GM08714 (cell line): ENCODE data around the gene CIAO1.
A peak's percentile ranks its signal among the peaks of the same experiment; 100 is the strongest.
"Not testable (repeated sequence)": the region's sequence is repeated elsewhere in the genome, so short reads cannot be mapped to it uniquely, and the experiment has no call there.

Source experiments
- H3K4me3 ChIP-seq: fragments of 200-500 bp; sonication (Bioruptor generic); 2 replicates; pipeline ENCODE4 v1.5.1; 2014; ENCODE audit warnings: mild to moderate bottlenecking, low read length, inconsistent platforms
- ZNF274 ChIP-seq: IDR thresholded peaks from 2 replicates; pipeline ENCODE4 v1.6.1; 2012; ENCODE audit warnings: mild to moderate bottlenecking, low read depth, low read length

CIAO1 gene

DNA sequence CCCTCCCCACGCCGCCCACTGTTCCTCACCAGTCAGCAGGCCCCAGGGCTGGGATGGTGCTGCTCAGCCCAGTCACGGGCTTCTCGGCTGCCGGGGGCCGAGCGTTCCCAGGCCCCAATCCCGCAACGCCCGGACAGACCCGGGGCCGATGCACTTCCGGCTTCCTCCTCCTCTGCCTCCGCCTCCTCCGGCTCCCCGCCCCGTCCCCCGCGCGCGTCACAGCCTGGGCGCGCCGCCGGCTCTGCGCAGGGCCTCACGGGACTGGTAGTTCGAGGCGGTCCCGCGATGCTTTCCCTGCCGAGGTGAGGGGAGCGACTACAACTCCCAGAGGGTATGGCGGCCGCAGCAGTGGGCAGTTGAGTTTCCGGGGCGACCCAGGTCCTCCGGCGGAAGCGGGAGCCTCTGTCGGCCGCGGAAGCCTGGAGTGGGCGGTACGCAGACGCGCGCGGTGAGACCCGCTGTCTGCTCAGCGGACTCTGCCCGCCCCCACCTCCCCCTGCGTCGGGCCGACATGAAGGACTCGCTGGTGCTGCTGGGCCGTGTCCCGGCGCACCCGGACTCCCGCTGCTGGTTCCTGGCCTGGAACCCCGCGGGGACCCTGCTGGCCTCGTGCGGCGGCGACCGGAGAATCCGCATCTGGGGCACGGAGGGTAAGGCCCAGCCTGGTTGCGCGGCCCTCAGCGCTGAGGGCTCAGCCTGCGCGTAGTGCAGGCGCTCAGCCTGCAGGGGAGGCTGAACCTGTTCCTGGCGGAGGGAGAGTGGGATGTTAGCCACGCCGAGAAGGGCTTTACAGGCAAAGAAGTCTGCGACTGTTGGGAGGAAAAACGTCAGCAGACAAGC is at the start of gene CIAO1, which contains the start of gene TMEM127:
Gene CIAO1, plus strand, starts transcription at position 386 of the 840 bp plus-strand sequence. Its CDS starts 126 bp downstream, at position 512.
Gene TMEM127, minus strand, starts transcription at position 158 of the 840 bp plus-strand sequence. CDS start 616 bp downstream, outside the sequence.
- peak within 1 kb of the TSS; percentile 90 for H3K4me3 ChIP-seq
- no peak for TF ChIP-seq ZNF274

GRCh38 chr2:96218508-96219131 is 47.4 kb upstream of the CIAO1 start:
- no peak overlapping the region for H3K4me3 ChIP-seq
- TF ChIP-seq ZNF274: no peak

- H3K4me3 ChIP-seq: not testable (repeated sequence)
These were observed 46.1 kb upstream of the CIAO1 start for GRCh38 chr2:96219959-96220358.

DNA sequence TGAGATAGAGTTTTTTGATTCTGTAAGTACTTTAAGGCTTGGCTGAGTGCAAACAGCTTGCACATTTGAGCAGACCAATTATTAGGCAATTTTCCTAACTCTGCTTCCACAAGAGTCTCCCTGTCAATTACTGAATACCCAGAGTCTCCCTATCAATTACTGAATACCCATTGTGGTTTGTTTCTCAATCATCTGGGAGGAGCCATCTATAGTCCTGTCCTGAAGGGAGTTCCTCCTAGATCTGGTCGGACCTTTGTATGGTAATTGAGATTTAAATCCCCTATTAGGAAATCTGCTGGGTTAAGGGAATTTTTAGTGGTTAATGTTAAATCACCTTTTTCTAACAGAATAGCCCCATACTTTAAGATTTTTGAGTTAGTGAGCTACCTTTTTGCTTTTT is 44.9 kb upstream of the CIAO1 start:
- not testable (repeated sequence) for H3K4me3 ChIP-seq

DNA sequence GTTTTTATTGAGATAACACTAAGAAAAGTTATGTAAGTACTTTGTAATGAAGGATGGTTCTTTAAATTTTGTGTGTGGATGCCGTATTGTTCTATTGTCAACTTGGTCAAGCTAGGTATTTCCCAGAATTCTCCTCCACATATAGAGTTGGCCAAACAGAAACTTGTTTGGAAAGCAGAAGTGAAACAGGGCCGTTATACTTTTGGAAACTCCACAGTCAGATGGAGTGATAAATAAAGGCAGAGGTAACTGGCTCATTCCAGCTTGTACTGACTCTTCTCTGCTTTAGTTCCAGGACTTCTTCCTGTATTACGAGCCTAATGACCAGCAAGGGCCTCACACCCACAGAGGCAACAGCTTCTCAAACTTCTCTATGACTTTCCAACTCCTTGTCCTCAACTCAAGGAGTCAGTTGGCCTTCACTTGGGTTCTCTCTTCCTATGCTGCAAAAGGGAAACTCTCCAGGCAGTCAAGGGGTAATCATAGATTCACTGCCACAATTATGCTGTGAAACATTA is 41.0 kb upstream of the CIAO1 start:
- TF ChIP-seq ZNF274: no peak
- H3K4me3 ChIP-seq: peak overlapping the region; percentile 58; the same call in 1 of the 2 replicates

DNA sequence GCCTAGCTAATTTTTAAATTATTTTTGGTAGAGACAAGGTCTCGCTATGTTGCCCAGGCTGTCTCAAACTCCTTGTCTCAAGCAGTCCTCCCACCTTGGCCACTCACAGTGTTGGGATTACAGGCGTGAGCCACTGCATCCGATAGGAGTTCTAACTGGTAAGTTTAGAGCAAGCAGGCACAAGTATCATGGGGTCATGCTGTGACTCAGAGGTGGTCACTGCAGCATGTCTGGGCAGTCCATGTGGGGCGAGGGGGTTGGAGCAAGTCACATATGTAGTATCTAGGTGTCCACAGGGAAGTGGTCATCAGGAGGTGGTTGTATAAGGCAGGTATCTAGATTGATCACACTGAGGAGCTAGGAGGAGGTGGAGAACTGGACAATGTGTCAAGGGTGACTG is 34.7 kb upstream of the CIAO1 start:
- no peak for TF ChIP-seq ZNF274
- H3K4me3 ChIP-seq: no peak overlapping the region

- TF ChIP-seq ZNF274: no peak
- H3K4me3 ChIP-seq: no peak overlapping the region
These were observed 32.6 kb upstream of the CIAO1 start for GRCh38 chr2:96233436-96233835.

GRCh38 chr2:96233880-96234316 is 32.1 kb upstream of the CIAO1 start:
- TF ChIP-seq ZNF274: no peak
- no peak overlapping the region; the same call in 1 of the 2 replicates for H3K4me3 ChIP-seq

- TF ChIP-seq ZNF274: no peak
- no peak overlapping the region for H3K4me3 ChIP-seq
These were observed 29.1 kb upstream of the CIAO1 start for GRCh38 chr2:96236882-96237281.

DNA sequence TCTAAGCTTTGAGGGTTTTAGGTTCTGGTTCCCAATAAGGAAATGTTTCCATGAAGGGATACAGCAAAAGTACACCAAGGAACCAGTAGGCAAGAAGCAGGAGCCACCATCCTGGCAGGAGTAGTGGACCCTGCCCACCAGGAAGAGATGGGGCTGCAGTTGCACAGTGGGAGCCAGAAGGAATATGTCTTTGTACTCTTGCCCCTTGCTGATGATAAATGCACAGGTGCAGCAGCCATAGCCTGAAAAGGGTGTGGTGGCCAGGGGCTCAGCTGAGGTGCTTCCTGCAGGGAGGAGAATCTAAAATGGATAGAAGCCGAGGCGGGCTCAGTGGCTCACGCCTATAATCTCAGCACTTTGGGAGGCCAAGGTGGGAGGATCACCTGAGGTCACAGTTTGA is 27.8 kb upstream of the CIAO1 start:
- H3K4me3 ChIP-seq: no peak overlapping the region
- TF ChIP-seq ZNF274: no peak

DNA sequence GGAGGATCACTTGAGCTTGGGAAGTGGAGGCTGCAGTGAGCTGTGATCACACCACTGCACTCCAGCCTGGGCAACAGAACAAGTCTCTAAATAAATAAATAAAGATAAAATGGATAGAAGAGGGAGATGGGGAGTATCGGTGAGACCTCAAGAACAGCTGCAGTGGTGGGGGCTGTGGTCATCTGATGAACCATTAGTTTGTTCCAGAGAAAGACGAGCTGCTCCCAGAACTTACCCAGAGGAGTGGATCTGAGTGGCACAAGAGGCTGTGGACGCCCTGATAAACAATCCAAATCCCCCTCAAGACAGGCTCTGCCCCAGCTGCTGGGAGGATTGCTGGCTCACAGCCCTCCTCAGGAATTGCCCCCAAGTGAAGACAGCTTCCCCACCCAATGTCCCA is 26.9 kb upstream of the CIAO1 start:
- no peak overlapping the region for H3K4me3 ChIP-seq
- no peak for TF ChIP-seq ZNF274

DNA sequence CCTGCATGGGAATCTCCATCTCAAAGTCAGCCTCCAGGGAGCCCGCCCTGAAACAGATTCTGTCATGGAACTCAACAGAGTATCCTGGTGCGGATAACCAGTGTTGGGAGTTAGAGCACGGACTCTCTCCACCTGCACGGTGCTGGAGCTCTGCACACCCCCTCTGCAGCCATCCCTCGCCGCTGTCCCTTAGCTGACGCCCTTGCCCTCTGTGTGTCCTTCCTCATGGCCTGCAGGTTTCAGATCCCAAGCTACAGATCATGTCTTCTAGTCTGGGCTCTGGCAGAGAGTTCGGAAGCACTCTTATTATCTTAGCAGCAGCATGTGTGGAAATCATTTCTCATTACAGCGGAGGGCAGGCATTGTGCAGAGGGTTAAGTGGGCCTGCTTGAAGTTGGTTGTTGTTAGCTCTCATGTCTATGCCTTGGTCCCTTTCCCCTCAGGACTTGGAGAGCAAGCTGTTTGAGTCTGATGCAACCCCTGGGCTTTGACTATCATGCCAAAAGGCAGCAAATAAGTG is 26.2 kb upstream of the CIAO1 start:
- no peak for TF ChIP-seq ZNF274
- H3K4me3 ChIP-seq: no peak overlapping the region

DNA sequence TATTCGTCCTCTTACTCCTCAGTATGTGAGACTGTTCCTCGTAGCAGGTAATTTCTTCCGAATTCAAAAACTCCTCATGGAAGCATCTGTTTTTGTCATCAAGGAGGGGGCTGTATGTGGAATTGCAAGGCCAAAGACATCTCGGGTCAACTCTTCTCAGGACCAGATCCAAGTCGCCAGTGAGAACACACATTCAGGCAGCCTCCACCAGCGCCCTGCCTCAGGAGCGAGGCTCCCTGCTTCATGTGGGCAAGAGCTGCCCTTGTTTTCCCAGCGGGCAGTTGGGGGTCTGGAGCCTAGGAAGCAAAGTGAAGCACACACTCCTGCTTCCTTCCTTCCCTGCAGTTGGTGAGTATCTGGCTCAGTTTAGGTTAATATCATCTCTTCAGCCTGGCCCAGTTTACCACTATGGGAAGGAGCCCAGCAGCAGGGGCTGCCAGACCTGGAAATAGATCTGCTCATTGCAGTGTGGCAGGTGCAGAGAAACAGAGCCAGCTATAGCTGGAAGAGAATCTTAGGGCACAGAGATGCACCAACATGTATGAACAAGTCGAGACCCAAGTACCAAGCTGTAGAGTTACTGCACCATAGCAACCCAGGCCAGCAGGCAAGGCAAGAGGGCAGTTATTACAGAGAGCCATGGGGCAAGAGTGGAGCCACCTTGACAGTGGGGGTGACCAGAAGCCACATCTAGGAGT is 25.5 kb upstream of the CIAO1 start:
- no peak for TF ChIP-seq ZNF274
- no peak overlapping the region for H3K4me3 ChIP-seq

DNA sequence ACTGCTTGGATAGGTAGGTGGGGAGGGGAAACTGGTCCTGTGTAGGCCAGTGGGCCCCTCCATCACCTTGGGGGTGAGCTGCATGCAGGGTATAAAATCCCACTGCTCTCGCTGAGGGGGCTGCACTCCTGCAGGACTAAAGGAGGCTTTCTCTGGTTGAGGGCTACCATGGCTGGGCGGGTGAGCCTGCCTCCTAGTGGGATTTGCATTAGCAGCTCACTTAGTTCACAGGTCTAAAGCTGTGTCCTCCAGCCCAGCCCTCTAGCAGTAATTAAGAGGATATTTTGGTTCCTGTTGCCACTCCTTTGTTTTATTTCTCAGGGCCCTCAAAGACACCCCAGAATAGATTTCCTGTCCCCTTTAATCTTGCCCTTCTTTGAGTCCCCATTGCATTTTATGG is 24.8 kb upstream of the CIAO1 start:
- no peak for TF ChIP-seq ZNF274
- H3K4me3 ChIP-seq: no peak overlapping the region
